ENCODE data around the gene USP11. TPM values are rescaled to one million over a fixed set of nuclear protein-coding genes. Genes with fewer than 3 reads are reported as not detected.

The USP11 gene
- total RNA-seq, 1 experiment from 2014 or later = 72.0 TPM

- H3K36me3 Mint-ChIP-seq (ENCODE audit: insufficient read depth, unreplicated experiment) = peaks cover 69% of the 10 kb centered on the region
Measured at GRCh38 chrX:47217852-47218279, 14.9 kb upstream of the USP11 start.

GRCh38 chrX:47218280-47218919 is 14.4 kb upstream of the USP11 start, which contains the start of gene CDK16:
Gene CDK16 (plus strand): TSS chrX:47218681. CDS start chrX:47223558, 4,877 bp downstream.
- peak within 1 kb of the TSS; percentile 100 for H3K4me3 Mint-ChIP-seq (ENCODE audit: low read depth, unreplicated experiment)
- peak; percentile 74 for DNase-seq
- H3K27ac Mint-ChIP-seq (ENCODE audit: unreplicated experiment) = peak within 1 kb of the TSS; percentile 97
- intact Hi-C loops (cut with micrococcal nuclease; ENCODE audit: unreplicated experiment) = no loop called here
- H3K4me1 Mint-ChIP-seq (ENCODE audit: low read depth, unreplicated experiment) = peaks cover 47% of the 10 kb centered on the region
- no peaks in the 10 kb centered on the region for H3K27me3 Mint-ChIP-seq (ENCODE audit: unreplicated experiment)
- TF ChIP-seq, protein P1, sequence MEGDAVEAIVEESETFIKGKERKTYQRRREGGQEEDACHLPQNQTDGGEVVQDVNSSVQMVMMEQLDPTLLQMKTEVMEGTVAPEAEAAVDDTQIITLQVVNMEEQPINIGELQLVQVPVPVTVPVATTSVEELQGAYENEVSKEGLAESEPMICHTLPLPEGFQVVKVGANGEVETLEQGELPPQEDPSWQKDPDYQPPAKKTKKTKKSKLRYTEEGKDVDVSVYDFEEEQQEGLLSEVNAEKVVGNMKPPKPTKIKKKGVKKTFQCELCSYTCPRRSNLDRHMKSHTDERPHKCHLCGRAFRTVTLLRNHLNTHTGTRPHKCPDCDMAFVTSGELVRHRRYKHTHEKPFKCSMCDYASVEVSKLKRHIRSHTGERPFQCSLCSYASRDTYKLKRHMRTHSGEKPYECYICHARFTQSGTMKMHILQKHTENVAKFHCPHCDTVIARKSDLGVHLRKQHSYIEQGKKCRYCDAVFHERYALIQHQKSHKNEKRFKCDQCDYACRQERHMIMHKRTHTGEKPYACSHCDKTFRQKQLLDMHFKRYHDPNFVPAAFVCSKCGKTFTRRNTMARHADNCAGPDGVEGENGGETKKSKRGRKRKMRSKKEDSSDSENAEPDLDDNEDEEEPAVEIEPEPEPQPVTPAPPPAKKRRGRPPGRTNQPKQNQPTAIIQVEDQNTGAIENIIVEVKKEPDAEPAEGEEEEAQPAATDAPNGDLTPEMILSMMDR (IDR thresholded peaks at IDR 0.05; ENCODE audit: unreplicated experiment) = no peak
- CTCF ChIA-PET = interaction anchor here (0.6 to 1.0 kb wide), 8 partner anchors 15 to 426 kb away, joined by 3 to 8 read pairs (median 4); partner anchors contain the start of genes RBM10 and USP11
- H3K9me3 Mint-ChIP-seq (ENCODE audit: low read depth, unreplicated experiment) = no peaks in the 10 kb centered on the region
- TSS peak; percentile 78 for BruUV-seq (replicated peaks)
- H3K36me3 Mint-ChIP-seq (ENCODE audit: insufficient read depth, unreplicated experiment) = peaks cover 66% of the 10 kb centered on the region

More at GRCh38 chrX:47217852-47218279, 14.9 kb upstream of the USP11 start:
- DNase-seq = peak; percentile 96
- no TSS peak for BruUV-seq (replicated peaks)
- TF ChIP-seq, protein P1 (IDR thresholded peaks at IDR 0.05; ENCODE audit: unreplicated experiment) = no peak
- Mint-ChIP-seq H3K9me3 (ENCODE audit: low read depth, unreplicated experiment) (no peaks in the 10 kb centered on the region), H3K27me3 (ENCODE audit: unreplicated experiment) (no peaks in the 10 kb centered on the region), H3K27ac (ENCODE audit: unreplicated experiment) (peak overlapping the region; percentile 97), H3K4me1 (ENCODE audit: low read depth, unreplicated experiment) (peaks cover 47% of the 10 kb centered on the region), H3K4me3 (ENCODE audit: low read depth, unreplicated experiment) (peak overlapping the region; percentile 100)
- CTCF ChIA-PET = interaction anchor here (0.6 to 1.0 kb wide), 7 partner anchors 15 to 425 kb away, joined by 3 to 6 read pairs (median 3); partner anchors contain the start of genes RBM10 and USP11
- intact Hi-C loops (cut with micrococcal nuclease; ENCODE audit: unreplicated experiment) = no loop called here

DNA sequence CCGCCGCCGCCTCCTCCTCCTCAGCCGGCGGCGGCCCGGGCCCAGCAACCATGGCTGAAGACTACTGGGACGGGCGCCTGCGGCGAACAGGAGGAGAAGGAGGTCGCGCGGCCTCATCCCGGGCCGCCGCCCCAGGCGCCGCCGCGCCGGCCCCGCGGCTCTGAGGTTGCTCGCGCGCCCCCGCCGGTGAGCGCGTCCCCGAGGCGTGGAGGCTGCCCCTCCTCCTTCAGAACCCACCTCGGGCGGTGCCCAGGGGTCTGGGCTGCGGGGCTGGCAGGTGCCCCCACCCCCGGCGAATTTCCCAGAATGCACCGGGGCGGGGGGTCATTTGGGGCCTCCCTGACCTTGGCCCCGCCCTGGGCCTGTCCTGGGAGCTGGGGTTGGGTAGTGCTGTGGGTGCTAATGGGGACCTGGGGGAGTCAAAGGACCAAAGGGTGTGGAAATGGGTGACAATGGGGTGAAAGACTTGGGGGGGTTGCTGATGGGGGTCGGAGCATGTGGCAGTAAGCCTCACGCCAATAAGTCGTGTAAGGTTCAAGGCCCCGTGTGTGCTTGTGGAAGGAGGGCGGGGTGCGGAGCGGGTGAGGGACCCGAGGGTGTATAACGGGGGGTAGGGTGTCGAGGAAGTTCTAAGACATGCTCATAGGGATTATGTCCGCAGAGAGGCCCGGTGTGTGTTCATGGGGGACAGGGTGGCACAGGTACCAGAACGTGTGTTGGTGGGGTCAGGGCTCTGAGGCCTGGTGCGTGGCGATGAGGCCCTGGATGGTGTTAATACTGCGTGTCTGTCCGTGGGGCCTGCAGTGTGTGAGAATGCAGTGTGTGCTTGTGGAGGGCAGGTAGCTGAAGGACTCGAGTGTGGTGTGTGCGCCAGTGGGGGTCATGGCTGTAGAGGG is 13.6 kb upstream of the USP11 start:
- peaks cover 72% of the 10 kb centered on the region for H3K36me3 Mint-ChIP-seq (ENCODE audit: insufficient read depth, unreplicated experiment)
- peak overlapping the region; percentile 97 for H3K27ac Mint-ChIP-seq (ENCODE audit: unreplicated experiment)
- TF ChIP-seq, protein P1 (IDR thresholded peaks at IDR 0.05; ENCODE audit: unreplicated experiment) = no peak
- peaks cover 47% of the 10 kb centered on the region for H3K4me1 Mint-ChIP-seq (ENCODE audit: low read depth, unreplicated experiment)
- H3K4me3 Mint-ChIP-seq (ENCODE audit: low read depth, unreplicated experiment) = peak overlapping the region; percentile 100
- peak; percentile 54 for DNase-seq
- no peaks in the 10 kb centered on the region for H3K9me3 Mint-ChIP-seq (ENCODE audit: low read depth, unreplicated experiment)
- no peaks in the 10 kb centered on the region for H3K27me3 Mint-ChIP-seq (ENCODE audit: unreplicated experiment)
- CTCF ChIA-PET = interaction anchor here (0.9 kb wide), 1 partner anchor 163 kb away, joined by 8 read pairs; no protein-coding TSS in a partner anchor
- intact Hi-C loops (cut with micrococcal nuclease; ENCODE audit: unreplicated experiment) = no loop called here
- no TSS peak for BruUV-seq (replicated peaks)

GRCh38 chrX:47221756-47222155 is 11.1 kb upstream of the USP11 start:
- DNase-seq = no peak
- Mint-ChIP-seq H3K36me3 (ENCODE audit: insufficient read depth, unreplicated experiment) (peaks cover 75% of the 10 kb centered on the region), H3K4me1 (ENCODE audit: low read depth, unreplicated experiment) (peaks cover 37% of the 10 kb centered on the region), H3K9me3 (ENCODE audit: low read depth, unreplicated experiment) (no peaks in the 10 kb centered on the region), H3K4me3 (ENCODE audit: low read depth, unreplicated experiment) (no peak overlapping the region), H3K27me3 (ENCODE audit: unreplicated experiment) (no peaks in the 10 kb centered on the region), H3K27ac (ENCODE audit: unreplicated experiment) (peak overlapping the region; percentile 39)
- CTCF ChIA-PET = no interaction called here
- no TSS peak for BruUV-seq (replicated peaks)
- TF ChIP-seq, protein P1 (IDR thresholded peaks at IDR 0.05; ENCODE audit: unreplicated experiment) = no peak
- intact Hi-C loops (cut with micrococcal nuclease; ENCODE audit: unreplicated experiment) = no loop called here
